Stimulated activated CD8-positive, alpha-beta memory T cell treated with anti-CD3 and anti-CD28 coated beads, Interleukin-12 subunit alpha, Interleukin-12 subunit beta, amount 100 ng/mL, for 24 hours (primary cell): ENCODE data around the gene MAML3.

Source experiments
- DNase-seq: peaks from one replicate; pipeline ENCODE4 v3.0.0-alpha.2; 2020; ENCODE audit errors: extremely low read depth

Gene MAML3

DNA sequence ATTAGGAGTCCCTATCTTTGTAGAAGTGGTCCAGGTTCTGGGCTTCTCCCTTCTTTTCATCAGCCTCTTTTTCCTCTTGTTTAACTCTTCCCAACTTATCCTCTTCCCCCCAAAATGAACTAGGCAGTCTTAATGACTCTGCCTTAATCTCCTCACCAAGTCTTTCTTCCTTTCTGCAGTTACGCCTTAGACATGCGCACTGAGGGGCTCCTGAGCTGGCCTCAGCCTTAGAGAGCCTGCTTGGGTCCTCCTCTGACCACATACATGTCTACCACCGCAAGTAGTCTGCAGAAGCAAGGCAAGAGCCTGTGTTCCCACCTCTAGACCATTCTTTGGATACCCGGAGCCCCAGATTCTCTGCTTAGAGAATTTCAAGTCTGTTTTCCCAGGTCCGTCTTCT lies 288.4 kb downstream of the MAML3 start:
- DNase-seq, result no peak

DNA sequence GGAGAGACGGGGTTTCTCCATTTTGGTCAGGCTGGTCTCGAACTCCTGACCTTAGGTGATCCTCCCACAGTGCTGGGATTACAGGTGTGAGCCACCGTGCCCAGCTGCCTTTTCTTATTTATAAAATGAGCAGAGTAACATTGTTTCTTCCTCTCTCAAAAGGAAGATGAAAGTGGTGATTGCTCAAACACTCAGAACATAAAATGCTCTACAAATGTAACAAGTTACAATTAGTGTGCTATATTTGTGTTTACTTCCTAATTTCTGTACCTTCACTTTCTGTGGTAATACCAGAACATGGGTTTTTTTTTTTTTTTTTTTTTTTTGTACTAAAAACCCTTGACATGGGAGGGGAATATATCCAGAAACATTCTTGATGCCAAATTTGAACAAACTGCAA lies 290.5 kb downstream of the MAML3 start:
- no peak for DNase-seq

DNA sequence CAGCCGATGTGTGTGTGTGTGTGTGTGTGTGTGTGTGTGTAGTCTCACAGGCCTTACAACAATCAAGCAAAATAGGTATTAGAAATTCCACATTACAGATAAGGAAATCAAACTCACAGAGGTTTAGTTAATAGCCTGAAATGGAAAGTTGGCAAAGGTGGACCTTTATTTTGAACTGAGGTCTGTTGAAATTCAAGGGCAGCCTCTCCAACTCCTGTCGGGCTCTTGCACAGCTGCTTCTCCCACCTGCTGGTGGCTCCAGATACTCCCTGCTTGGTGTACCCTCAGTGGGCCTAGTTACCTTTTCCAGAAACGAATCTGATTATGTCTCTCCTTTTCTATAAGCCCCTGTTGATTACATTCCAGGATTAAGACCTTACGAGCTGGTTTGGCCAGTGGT lies 292.5 kb downstream of the MAML3 start:
- no peak for DNase-seq

DNA sequence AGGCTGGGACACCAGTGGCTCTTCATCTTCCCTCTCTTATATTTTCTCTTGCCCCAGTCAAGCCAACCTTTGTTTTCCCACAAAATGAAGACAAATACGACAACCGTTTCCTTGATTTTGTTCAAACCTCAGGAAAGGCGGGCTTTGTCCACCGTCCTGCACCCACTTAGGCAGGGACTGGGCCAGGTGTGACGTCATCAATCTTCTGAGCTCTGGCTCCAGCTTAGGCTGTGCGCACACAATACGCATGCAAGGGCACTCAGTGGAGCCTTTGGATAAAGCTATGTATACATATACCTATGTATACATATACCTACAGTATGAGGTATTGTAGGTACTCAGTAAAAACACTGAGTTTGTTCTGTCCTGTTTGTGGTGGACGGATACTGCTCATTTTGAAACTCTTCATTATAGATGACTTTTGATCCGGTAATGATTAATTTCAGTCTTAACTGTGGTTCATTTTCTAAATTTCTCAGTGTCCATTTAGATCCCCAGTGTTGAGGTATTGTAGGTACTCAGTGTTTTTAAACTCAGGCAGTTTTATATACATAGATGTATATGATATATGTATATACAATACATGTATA lies 293.5 kb downstream of the MAML3 start:
- DNase-seq, result no peak

DNA sequence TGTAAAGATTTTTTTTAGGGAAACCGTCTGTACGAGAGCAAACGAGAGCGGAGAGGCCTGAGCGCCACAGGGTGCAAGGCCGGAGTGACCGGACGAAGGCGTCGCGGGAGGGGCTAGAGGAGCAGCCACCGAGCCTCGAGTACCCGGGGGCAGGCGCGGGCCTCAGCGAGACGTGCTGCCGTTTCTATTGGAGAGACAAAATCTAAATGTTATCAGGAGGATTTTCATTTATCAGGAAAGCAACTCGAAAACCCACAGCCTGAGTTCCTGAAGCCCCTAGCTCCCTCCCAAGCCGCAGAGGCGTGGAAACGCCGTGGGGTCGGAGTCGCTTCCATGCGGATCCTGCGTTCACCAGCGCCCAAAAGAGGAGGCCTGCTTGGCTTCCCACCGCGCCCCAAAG lies 294.1 kb downstream of the MAML3 start:
- no peak for DNase-seq

DNA sequence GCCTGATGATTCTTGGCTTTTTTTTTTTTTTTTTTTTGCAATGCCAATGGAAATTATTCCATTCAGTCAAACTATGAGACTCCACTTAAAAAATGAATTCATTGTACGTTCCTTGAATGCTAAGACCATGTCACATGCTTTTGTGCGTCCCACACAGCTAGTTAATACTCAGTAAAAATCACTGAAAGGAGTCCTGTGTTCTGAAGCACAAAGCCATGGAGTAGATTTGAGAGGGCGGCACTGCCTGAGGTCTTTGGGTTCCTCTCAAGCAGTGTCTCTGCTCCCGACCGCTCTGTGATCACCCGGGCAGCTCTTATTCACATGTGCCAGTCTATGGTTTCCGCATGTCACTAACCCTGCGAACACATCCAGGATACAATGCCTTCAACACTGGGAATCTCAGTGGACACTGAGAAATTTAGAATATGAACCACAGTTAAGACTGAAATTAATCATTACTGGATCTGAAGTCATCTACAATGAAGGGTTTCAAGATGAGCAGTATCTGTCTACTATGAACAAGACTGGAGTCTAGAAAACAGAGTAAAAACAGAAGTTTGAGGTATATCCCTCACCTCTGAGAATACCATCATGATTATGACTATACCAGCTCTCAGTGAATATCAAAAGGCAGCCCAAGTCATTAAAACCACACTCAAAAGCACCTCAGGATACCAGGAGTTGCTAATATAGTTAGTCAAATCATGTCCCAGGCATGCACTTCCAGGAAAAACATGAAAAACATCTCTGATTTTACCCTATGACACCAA lies 295.4 kb downstream of the MAML3 start:
- no peak for DNase-seq

DNA sequence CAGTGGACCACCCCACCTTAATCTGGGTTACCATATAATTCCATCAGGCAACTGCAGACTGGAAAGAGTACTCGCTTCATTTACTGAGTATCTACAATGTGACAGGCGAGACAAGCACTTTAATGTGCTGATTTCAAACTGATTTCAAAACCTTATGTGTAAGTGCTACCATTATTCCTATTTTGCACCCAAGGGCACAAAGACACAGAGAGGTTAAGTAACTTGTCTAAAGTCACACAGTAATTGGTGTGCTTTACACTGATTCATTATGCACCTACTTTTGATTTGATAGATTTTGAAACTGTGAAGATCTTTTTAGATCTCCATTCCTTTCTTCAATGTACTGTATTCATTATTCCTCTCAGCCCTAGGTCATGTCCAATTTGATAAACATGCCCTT lies 296.0 kb downstream of the MAML3 start:
- DNase-seq, result no peak

DNA sequence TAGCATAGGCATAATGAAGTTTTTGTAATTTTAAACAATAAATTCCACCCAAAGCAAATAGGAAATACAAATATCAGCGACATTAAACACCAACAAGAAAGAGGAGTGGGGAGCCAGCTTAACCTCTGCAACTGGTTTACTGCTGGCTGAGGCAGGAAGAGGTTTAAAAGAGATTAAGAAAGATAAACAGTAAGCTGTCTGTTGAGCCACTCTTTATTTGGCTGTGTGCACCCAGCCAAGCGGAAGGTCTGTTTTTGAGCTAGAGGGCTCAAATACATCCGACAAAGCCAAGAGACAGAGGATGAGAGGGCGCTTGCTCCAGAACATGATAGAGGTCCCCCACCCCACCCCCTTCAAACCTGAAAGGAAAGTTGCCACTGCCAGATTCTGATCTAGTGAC lies 297.0 kb downstream of the MAML3 start:
- DNase-seq, result no peak

DNA sequence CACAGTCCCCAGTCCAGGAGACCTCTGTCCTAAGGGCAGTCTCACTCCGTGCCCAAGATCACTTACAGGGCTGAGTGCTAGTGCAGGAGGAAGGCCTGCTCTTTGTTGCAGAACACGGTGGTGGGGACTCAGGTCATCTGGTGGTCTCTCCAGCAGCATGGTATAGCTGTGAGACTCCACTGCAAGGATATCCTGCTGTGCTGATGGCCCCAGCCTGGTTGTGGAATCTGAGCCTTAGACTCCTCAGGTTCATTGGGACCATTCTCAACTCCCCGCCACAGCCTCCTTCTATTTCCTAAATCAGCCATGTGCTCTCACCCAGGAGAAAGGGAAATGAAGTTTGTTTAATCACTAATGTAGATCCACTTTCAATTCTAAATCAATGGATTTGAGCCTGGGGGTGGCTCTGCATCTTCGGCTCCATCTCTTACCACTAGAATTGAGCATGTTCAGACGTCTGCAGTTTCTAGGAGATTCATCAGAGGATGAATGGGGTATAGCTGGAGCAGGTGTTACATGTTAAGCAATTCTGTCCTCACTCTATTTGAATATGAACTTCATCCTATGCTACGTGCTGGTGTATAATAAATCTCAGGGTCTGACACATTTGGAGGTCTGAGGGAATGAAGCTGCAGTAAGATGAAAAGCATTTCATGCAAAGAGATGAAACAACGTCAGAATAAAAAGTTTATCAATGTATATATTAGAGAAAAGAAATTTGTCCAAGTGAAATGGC lies 299.1 kb downstream of the MAML3 start:
- no peak for DNase-seq

DNA sequence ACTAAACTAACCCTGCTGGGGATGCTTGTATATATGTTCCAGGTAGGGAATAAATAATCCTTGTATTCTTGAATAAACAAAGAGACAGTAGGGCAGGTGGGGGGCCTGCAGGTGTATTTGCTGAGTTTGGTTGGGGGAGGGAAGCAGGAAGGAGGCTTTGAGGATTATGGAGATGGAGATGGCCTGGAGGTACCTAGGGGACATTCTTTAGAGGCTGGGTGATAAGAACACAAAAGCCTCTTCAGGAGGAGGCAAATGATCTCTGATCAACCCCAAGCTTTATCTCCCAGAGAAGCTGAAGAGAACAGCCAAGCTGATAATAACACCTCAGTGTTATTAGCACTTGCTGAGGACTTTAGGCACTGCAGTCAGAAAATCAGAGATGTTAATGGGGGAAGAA lies 300.7 kb downstream of the MAML3 start:
- no peak for DNase-seq

DNA sequence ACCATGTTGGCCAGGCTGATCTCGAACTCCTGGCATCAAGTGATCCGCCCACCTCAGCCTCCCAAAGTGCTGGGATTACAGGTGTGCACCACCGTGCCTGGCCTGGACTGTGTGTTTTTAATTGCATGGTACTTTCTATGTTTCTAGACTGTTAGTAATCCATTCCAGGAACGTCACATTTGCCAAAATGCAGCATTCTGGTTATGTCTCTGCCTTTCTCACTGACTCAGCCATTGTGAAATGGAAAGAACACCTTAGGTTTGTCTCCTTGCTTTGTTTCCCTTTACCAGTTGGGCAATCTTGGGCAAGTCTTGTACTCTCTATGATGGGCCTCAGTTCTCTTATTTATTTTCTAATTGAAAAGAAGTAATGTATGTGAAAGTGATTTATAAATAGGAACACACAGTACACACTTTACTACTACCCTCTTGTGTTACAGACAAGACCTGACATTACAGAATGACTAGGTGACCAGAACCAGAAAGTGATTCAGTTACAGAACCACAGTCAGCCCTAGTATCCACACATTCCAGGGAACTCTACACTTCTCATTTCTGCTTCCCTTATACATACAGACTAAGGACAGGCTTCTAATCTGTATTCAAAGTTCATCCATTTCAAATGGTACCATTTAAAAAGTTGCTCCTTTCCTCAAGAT lies 301.2 kb downstream of the MAML3 start:
- DNase-seq, result no peak

DNA sequence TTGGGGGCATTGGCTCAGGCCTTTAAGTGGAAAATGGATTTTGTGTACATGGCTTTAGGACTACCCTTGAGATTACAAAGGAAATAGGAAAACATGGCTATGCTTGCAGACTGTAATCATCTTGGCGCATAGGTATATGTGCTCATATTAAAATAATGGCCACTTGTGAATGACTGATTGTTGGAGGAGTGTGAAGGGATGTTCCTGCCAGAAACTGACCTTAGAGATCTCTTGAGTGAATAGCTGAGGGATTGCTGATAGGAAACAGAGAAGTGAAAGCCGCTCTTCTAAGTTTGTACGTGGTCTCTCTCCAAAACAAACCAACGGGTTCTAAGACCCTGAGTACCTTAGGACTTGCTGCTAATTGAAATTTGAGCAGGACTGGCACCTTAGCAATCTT lies 302.3 kb downstream of the MAML3 start:
- no peak for DNase-seq

DNA sequence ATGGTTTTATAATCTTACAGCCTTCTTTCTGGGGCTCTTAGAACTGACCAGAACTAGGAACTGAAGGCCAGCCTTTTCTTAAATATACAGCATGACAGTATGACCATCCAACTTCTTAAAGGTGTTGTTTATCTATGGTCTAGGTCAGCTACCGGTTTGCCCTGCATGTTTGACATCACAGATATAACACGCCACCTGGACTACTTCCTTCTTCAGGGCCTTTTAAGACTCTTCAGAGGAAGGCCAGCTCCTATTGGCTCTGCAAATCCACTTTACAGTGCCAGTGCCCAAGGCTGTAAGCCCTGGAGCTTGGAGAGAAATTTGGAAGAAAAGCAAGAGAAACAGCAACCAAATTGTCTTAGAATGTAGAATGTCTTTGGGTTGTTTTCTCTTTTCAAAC lies 302.9 kb downstream of the MAML3 start:
- no peak for DNase-seq

DNA sequence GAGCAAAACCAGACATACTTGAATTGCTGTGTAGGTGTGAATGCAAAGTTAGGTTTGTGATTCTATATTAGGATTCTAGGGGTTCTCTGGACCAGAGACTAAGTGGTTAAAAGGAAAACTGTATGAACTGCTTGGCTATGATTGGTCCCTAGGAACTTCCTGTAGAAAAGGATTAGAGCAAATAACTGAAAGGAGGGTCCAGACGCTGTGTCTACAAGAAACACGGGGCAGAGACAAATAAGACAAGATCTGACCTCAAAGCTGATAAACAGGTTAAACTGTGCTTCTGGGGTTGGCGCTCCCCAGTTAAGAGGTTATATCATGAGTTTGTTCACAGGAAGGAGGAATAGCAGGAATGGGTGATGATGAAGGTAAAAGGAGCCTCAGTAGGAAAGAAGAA lies 304.8 kb downstream of the MAML3 start:
- no peak for DNase-seq

DNA sequence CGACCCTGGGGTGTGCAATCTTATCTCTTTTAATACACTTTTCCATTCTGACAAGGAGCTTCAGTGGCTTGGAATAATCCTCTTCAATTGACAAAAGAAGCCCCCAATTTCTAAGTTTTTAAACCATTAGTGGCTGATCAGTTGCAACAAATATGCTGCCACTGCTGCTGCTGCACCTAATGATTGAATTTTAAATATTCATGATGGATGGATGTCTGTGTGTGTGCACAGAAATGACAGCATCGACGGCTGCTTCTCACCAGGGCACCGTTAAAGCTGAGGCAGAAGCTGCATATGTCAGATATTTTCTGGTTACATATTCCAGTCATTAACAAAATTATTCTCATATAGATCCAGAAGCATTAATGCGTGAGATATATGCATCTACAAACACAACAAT lies 306.0 kb downstream of the MAML3 start:
- DNase-seq, result no peak

DNA sequence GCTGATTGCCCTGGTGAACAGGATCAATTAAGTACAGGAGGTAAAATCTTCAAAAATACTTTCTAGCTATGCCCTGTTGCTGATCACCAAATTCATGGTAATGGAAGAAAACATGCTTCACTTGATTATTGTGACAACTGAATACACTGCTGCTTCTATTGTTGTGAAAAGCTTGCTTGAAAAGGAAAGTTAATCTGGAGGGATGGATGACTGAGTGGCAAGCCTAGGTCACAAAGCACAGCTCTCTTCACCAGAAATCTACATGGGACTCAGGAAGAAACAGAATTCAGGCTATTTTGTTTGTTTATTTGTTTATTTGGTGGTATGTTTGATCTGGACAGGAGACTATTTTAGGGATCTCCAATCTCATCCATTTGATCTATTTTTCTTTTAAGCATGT lies 306.4 kb downstream of the MAML3 start:
- DNase-seq, result no peak

DNA sequence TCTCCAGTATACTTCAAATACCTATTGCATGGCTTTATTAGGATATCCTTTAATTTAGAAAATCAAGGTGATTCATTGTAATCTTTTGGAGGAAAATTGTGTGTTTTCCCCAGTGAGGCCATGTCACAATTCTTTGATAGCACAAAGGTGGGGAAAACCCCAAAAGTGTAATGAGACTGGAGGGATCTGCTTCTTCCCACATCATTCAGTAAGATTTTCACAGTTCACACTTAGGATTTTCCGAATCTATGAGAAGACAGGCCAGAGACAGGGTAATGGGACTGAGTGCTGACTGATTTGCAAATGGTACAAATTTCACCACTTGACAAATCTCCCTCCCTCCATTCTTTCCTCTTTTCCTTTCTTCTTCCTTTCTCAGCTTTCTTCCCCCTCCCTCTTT lies 307.2 kb downstream of the MAML3 start:
- no peak for DNase-seq

DNA sequence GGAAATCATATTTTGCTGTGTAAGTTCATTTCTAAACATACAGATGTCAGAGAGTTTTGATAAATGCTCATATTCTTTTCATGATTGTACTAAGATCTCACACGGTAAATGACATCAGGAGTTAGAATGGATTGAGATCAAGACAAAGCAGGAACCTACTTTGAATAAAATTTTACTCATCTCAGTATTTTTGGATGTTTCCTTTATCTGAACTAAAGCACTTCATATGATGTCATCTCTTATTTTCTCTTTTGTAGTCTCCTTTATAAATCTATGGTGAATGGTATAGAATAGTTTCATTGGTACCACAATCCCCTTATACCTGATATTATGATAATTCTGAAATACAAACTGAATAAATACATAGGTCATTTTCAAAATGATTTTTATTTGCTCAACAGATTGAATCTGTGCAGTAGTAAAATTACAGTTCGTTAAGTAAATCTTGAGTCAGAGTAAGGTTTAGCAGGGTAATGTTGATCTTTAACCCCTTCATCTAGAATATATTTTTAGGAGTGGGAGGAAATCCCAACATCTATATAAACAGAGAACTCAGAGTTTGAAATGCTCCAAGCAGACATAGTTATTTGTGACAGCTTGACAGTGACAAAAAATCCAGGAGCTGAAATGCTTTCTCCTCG lies 308.4 kb downstream of the MAML3 start:
- no peak for DNase-seq

DNA sequence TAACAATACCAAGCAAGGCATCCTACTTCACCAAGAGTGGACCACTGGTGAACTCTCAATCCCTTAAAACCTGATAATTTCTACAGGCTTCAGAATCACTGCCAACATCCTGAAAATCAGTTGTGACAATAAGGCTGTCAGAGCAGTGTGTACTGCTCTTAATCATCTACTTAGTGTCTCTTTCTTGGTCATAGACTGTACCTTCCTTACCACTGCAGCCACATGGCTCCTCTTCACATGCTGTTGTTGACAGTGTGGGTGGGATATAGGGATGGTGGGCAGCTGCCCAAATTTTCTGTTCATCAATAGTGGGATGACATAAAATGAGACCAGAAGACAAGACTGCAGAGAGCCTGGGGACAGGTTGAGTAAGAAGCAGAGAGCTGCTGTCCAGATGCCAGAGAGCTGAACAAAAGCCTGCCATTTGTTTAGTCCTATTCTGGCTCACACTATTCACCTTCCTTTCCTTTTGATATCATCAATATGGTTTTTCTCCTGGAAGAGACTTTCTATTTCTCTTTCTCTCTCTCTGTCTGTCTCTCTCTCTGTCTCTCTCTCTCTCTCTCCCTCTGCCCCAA lies 309.4 kb downstream of the MAML3 start:
- DNase-seq, result no peak

DNA sequence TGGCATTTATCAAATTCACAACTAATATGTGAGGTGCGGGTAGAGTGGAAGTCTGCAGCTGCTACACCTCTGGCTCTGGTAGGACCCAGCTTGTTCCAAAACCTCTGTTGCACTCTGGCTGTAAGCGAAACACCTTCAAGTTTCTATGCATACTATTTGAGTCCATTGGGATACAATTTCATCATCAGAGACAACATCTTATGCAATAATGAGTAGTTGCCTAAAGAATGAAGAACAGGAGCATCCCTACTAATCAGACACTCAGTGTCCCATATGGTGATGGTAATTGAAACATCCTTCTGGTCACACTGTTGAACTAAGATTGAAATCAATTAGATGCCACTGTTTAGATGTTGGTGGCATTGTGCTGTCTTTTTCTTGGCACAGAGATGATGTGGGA lies 309.9 kb downstream of the MAML3 start:
- DNase-seq, result no peak

DNA sequence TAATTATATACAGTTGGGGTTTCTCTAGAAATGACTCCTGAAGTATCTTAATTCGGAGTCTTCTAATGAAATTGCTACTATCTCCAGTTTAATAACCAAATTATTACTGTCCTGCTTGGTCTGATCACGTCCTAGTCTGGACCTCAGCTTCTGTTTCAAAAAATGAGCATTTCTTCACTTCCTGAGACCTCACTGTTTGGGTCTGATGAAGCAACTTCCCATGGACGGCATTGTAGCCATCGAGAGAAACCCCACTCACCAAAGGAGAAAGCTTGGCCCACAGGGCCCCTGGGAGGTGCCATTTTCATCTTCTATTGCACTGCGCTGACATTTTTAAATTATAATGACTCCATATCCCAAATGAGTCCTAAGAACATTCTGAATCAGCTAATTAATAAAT lies 310.3 kb downstream of the MAML3 start:
- no peak for DNase-seq
